NCI-H446 (cell line): ENCODE measurements around the gene CAVIN3.
"Not testable (repeated sequence)": the region's sequence is repeated elsewhere in the genome, so short reads cannot be mapped to it uniquely, and the experiment has no call there.

ENCODE experiments used
- DNase-seq, 2 experiments: peaks; one replicate each; lab custom pipeline; 2025; lab: John Stamatoyannopoulos, UW

Gene CAVIN3

GRCh38 chr11:6326303-6326702, 6.0 kb upstream of the CAVIN3 start:
- no peak for DNase-seq

GRCh38 chr11:6323291-6323905, 3.1 kb upstream of the CAVIN3 start:
- DNase-seq = no peak

- DNase-seq = no peak
Observed at GRCh38 chr11:6321961-6322362, 1.7 kb upstream of the CAVIN3 start.

- DNase-seq = no peak
Observed at GRCh38 chr11:6321356-6321755, 1.1 kb upstream of the CAVIN3 start.

GRCh38 chr11:6319704-6320410, 444 bp downstream of the CAVIN3 start:
- no peak for DNase-seq

GRCh38 chr11:6319001-6319703, 1.1 kb downstream of the CAVIN3 start:
- DNase-seq = no peak

- DNase-seq = no peak
Observed at GRCh38 chr11:6318204-6318603, 2.1 kb downstream of the CAVIN3 start.

- DNase-seq = peak in 1 of 2 experiments; percentile 28
Observed at GRCh38 chr11:6315811-6316425, 4.4 kb downstream of the CAVIN3 start.

GRCh38 chr11:6312106-6312505, 8.2 kb downstream of the CAVIN3 start:
- no peak for DNase-seq

GRCh38 chr11:6307876-6308275, 12.4 kb downstream of the CAVIN3 start:
- no peak for DNase-seq

GRCh38 chr11:6305297-6305696, 15.0 kb downstream of the CAVIN3 start:
- no peak for DNase-seq

GRCh38 chr11:6303661-6304060, 16.6 kb downstream of the CAVIN3 start:
- no peak for DNase-seq

- no peak for DNase-seq
Observed at GRCh38 chr11:6301096-6301495, 19.2 kb downstream of the CAVIN3 start.

GRCh38 chr11:6300325-6300724, 20.0 kb downstream of the CAVIN3 start:
- no peak for DNase-seq

GRCh38 chr11:6298605-6299004, 21.7 kb downstream of the CAVIN3 start:
- peak in 1 of 2 experiments; percentile 28 for DNase-seq

- no peak for DNase-seq
Observed at GRCh38 chr11:6297831-6298230, 22.5 kb downstream of the CAVIN3 start.

GRCh38 chr11:6285019-6285418, 35.3 kb downstream of the CAVIN3 start:
- no peak for DNase-seq

- DNase-seq = no peak
Observed at GRCh38 chr11:6284250-6284649, 36.1 kb downstream of the CAVIN3 start.

GRCh38 chr11:6283453-6284023, 36.8 kb downstream of the CAVIN3 start:
- DNase-seq = no peak

GRCh38 chr11:6280809-6281208, 39.5 kb downstream of the CAVIN3 start:
- not testable (repeated sequence) for DNase-seq

GRCh38 chr11:6273188-6273587, 47.1 kb downstream of the CAVIN3 start:
- no peak for DNase-seq

- DNase-seq = no peak
Observed at GRCh38 chr11:6271598-6271997, 48.7 kb downstream of the CAVIN3 start.
